Pancreas (tissue), 10 donors: ENCODE data around the gene SEZ6L. TPM values are rescaled to one million over a fixed set of nuclear protein-coding genes. Genes with fewer than 3 reads are reported as not detected.

Source experiments
- ATAC-seq, 4 donors: fragments of 200-7000 bp; cut with Tn5 transposase; one replicate each; pipeline versions ENCODE4 v1.8.0 to v1.9.1; 2020; ENCODE audit warnings: mild to moderate bottlenecking in 4 of 4, moderate library complexity in 4 of 4
- DNase-seq, 6 donors: peaks; one replicate each; pipeline ENCODE4 v3.0.0-alpha.2; 2020
- FAIRE-seq: peaks from 2 replicates; lab custom pipeline; 2012; peaks lifted over from hg19 to GRCh38; lab: Jason Lieb, UNC
- H3K27ac ChIP-seq, 4 donors: fragments of 200-600 bp; sonication (generic); 1 replicate in 3 of 4; 2 replicates in 1 of 4; pipeline versions ENCODE4 v1.5.0 to v1.8.0; 2020
- H3K27me3 ChIP-seq, 4 donors: fragments of 200-600 bp; one replicate each; pipeline ENCODE4 v1.8.0; 2021
- H3K36me3 ChIP-seq, 3 donors: fragments of 200-600 bp; sonication (generic) in 1 of 3; one replicate each; pipeline versions ENCODE4 v1.5.0 to v1.8.0; 2020 to 2021
- H3K4me1 ChIP-seq, 3 donors: fragments of 200-600 bp; one replicate each; pipeline ENCODE4 v1.8.0; 2021
- H3K4me3 ChIP-seq, 4 donors: fragments of 200-600 bp; sonication (generic) in 2 of 4; one replicate each; pipeline versions ENCODE4 v1.5.0 to v1.8.0; 2020 to 2021
- H3K9me3 ChIP-seq, 4 donors: fragments of 200-600 bp; one replicate each; pipeline ENCODE4 v1.8.0; 2021
- WGBS, 2 donors: extraction: QIAGEN DNeasy Blood & Tissue Kit; methylation state at CpG; one replicate each; pipeline ENCODE4 v1.1.7; 2013; 5-methylcytosine and 5-hydroxymethylcytosine counted together
- intact Hi-C, 3 donors: fragments of 100-400 bp; cut with DNase I; formaldehyde crosslinking; loops; one replicate each; pipeline versions ENCODE4 v1.11.1 to v1.14.2; 2022
- polyA plus RNA-seq, 2 donors: library from polyadenylated mRNA; stranded (reverse); fragments of 200-250 nt; gene quantifications; one replicate each; pipeline ENCODE4 v1.2.3, GENCODE V29; 2013
- total RNA-seq, 6 donors: library from RNA; stranded (reverse); fragmentation: NEBNext Ultra II Directional in 4 of 6; extraction: Animal tissue kit (Norgen Biotek cat#: 25700) in 4 of 6; gene quantifications; one replicate each; pipeline versions ENCODE4 v1.2.1 to v1.2.4, GENCODE V29; 2021 to 2023
- TF ChIP-seq, protein P1 (sequence below), 4 donors: fragments of 200-600 bp; sonication (generic) in 3 of 4; IDR thresholded peaks; one replicate each; pipeline versions ENCODE4 v1.5.0 to v1.8.0; 2021; ENCODE audit warnings: antibody characterized with exemption in 4 of 4
- donor health status: healthy with polysubstance abuse.
- donor health status: DM: no; HTN: no; CAD: no; lungs with moderate emphysema.
- donor health status: DM: no; HTN: no; CAD: no.
- donor health status: control.
- donor health status: control.
- donor health status: Bipolar disorder and iron deficiency.
- donor health status: DM: yes; HTN: yes; CAD: no.
- donor health status: DM: no; HTN: no; CAD: no.
- donor health status: DM: no; HTN: no; CAD: no.
- donor health status: DM: yes; HTN: yes; CAD: no.

SEZ6L gene
- total and polyA plus RNA-seq, 8 donors, result 0.32 to 6.6 (median 2.0) TPM

DNA sequence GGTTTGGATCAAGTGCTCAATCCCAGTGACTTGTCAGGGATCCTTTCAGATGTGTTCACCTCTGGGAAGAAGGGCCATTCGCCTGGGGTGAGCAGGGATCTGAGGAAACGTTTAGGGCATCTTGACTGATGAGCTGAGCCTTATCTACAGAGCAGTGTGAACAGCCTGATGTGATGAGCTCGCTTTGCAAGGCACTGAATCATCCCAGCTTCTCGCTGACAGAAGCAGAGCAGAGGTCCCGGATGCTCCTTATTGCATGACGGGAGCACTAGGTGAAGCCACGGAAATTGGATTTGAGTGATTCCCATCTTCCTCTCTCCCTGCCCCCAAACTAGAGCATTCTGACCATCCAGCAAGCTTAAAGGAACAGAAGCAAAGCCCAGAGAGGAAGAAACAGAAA, 46.5 kb downstream of the SEZ6L start:
- Histone ChIP-seq H3K27ac (no peak overlapping the region), H3K4me1 (no peaks in the 10 kb centered on the region), H3K4me3 (no peak overlapping the region), H3K9me3 (no peaks in the 10 kb centered on the region), H3K27me3 (no peaks in the 10 kb centered on the region), H3K36me3 (no peaks in the 10 kb centered on the region)
- ATAC-seq, result no peak
- WGBS, 2 donors, result 30 to 31% methylated on average over 7 of the region's 7 CpGs
- intact Hi-C loops, result no loop called here
- no peak for FAIRE-seq
- TF ChIP-seq, protein P1, sequence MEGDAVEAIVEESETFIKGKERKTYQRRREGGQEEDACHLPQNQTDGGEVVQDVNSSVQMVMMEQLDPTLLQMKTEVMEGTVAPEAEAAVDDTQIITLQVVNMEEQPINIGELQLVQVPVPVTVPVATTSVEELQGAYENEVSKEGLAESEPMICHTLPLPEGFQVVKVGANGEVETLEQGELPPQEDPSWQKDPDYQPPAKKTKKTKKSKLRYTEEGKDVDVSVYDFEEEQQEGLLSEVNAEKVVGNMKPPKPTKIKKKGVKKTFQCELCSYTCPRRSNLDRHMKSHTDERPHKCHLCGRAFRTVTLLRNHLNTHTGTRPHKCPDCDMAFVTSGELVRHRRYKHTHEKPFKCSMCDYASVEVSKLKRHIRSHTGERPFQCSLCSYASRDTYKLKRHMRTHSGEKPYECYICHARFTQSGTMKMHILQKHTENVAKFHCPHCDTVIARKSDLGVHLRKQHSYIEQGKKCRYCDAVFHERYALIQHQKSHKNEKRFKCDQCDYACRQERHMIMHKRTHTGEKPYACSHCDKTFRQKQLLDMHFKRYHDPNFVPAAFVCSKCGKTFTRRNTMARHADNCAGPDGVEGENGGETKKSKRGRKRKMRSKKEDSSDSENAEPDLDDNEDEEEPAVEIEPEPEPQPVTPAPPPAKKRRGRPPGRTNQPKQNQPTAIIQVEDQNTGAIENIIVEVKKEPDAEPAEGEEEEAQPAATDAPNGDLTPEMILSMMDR (IDR thresholded peaks at IDR 0.05), result no peak
- DNase-seq, result no peak

DNA sequence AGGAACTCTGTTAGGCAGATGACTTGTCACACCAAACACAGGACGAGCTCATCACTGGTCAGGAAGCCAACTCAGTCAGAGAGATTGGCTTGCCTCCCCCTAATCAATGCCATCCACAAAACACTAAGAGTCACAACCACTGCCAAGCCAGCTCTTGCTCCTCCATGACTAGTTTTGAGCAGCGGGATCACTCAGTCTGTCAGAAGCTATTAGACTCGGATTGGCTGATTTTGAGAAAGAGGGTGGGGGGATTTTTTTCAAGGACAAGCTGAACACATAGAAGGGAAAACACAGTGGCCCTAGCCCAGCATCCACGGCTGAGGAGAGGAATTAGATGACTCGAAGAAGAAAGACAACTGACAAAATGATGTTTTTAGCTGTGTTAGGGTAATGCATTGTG, 55.9 kb downstream of the SEZ6L start:
- intact Hi-C loops, result no loop called here
- ATAC-seq, result no peak
- H3K4me1 ChIP-seq, result no peaks in the 10 kb centered on the region
- no peaks in the 10 kb centered on the region for H3K9me3 ChIP-seq
- H3K27ac ChIP-seq, result no peak overlapping the region
- no peak for FAIRE-seq
- WGBS, 2 donors, result 35 to 43% methylated on average over 5 of the region's 5 CpGs
- H3K27me3 ChIP-seq, result no peaks in the 10 kb centered on the region
- TF ChIP-seq, protein P1 (IDR thresholded peaks at IDR 0.05), result no peak
- H3K36me3 ChIP-seq, result no peaks in the 10 kb centered on the region
- no peak overlapping the region for H3K4me3 ChIP-seq
- DNase-seq, result no peak

GRCh38 chr22:26226538-26227297, 57.5 kb downstream of the SEZ6L start:
- H3K9me3 ChIP-seq, result no peaks in the 10 kb centered on the region
- no peak for FAIRE-seq
- ATAC-seq, result no peak
- H3K4me3 ChIP-seq, result no peak overlapping the region
- H3K27me3 ChIP-seq, result no peaks in the 10 kb centered on the region
- DNase-seq, result no peak
- no peak overlapping the region for H3K27ac ChIP-seq
- no peaks in the 10 kb centered on the region for H3K36me3 ChIP-seq
- TF ChIP-seq, protein P1 (IDR thresholded peaks at IDR 0.05), result no peak
- 59 to 78% methylated on average over 7 of the region's 7 CpGs for WGBS, 2 donors
- intact Hi-C loops, result no loop called here
- H3K4me1 ChIP-seq, result no peaks in the 10 kb centered on the region

GRCh38 chr22:26229910-26230309, 60.6 kb downstream of the SEZ6L start:
- Histone ChIP-seq H3K27ac (no peak overlapping the region), H3K9me3 (no peaks in the 10 kb centered on the region), H3K36me3 (no peaks in the 10 kb centered on the region), H3K27me3 (no peaks in the 10 kb centered on the region), H3K4me3 (no peak overlapping the region), H3K4me1 (no peaks in the 10 kb centered on the region)
- 57 to 75% methylated on average over 4 of the region's 4 CpGs for WGBS, 2 donors
- intact Hi-C loops, result no loop called here
- TF ChIP-seq, protein P1 (IDR thresholded peaks at IDR 0.05), result no peak
- FAIRE-seq (no peak), ATAC-seq (no peak), DNase-seq (no peak)

DNA sequence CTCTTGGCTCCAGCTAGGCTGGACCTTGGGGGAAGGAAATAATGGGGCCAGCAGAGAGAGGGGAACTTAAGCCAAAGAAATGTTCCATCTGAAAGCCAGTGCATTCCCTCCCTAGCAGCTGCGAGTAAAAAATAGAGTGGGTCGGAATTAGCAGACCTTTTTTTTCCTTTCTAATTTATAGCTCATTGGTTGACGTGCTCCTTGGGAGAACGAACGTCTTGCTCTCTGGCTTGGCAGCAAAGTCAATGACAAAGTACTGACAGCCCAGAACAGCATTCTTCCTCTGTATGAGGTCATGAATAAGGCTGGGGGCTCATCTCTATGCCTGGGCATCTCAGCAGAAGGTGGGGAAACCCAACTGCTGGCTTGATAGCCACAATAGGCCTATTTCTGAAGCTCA, 65.0 kb downstream of the SEZ6L start:
- FAIRE-seq, result no peak
- no peak overlapping the region for H3K27ac ChIP-seq
- H3K27me3 ChIP-seq, result no peaks in the 10 kb centered on the region

More for the DNA sequence above, 65.0 kb downstream of the SEZ6L start:
- Histone ChIP-seq H3K4me3 (no peak overlapping the region), H3K36me3 (no peaks in the 10 kb centered on the region), H3K4me1 (no peaks in the 10 kb centered on the region), H3K9me3 (no peaks in the 10 kb centered on the region)
- intact Hi-C loops, result no loop called here
- no peak for ATAC-seq
- TF ChIP-seq, protein P1 (IDR thresholded peaks at IDR 0.05), result no peak
- no peak for DNase-seq
- 39 to 48% methylated on average over 5 of the region's 5 CpGs for WGBS, 2 donors
